HAP-1 (cell line): Measurements from ENCODE around the gene AGBL4.

ENCODE experiments used
- DNase-seq, 2 experiments: peaks; one replicate each; pipeline ENCODE4 v3.0.0-alpha.2; 2016 to 2020; ENCODE audit warnings: low spot score in 2 of 2
- H3K27me3 ChIP-seq: fragments of 250-450 bp; sonication (Bioruptor Pico); 2 replicates; pipeline ENCODE4 v1.5.1; 2020; ENCODE audit warnings: low read depth, mild to moderate bottlenecking, moderate library complexity
- H3K36me3 ChIP-seq: fragments of 250-450 bp; sonication (Bioruptor Pico); replicated peaks from 2 replicates; pipeline ENCODE4 v1.5.1; 2020; ENCODE audit warnings: mild to moderate bottlenecking
- H3K4me1 ChIP-seq: fragments of 250-450 bp; sonication (Bioruptor Pico); 2 replicates; pipeline ENCODE4 v1.5.1; 2020; ENCODE audit warnings: mild to moderate bottlenecking
- H3K4me3 ChIP-seq: fragments of 250-450 bp; sonication (Bioruptor Pico); 2 replicates; pipeline ENCODE4 v1.5.1; 2020; ENCODE audit warnings: mild to moderate bottlenecking, moderate library complexity
- H3K9me3 ChIP-seq: fragments of 250-450 bp; sonication (Bioruptor Pico); 2 replicates; pipeline ENCODE4 v1.5.1; 2020; ENCODE audit warnings: mild to moderate bottlenecking, moderate library complexity
- in situ Hi-C: fragments of 300-500 bp; cut with MboI; formaldehyde crosslinking; loops from 3 replicates; pipeline ENCODE4 v1.14.3; 2020; ENCODE audit warnings: low sequenced_read_pairs, inconsistent platforms, mixed read lengths

AGBL4 gene

GRCh38 chr1:49448200-49448599 lies 575.6 kb downstream of the AGBL4 start:
- Histone ChIP-seq H3K4me1 (no peaks in the 10 kb centered on the region), H3K36me3 (no peaks in the 10 kb centered on the region), H3K4me3 (no peak overlapping the region), H3K27me3 (no peaks in the 10 kb centered on the region), H3K9me3 (no peaks in the 10 kb centered on the region)
- in situ Hi-C loops = no loop called here
- no peak for DNase-seq

GRCh38 chr1:49436865-49437264 lies 586.9 kb downstream of the AGBL4 start:
- in situ Hi-C loops = no loop called here
- DNase-seq = no peak
- Histone ChIP-seq H3K36me3 (no peaks in the 10 kb centered on the region), H3K4me1 (no peaks in the 10 kb centered on the region), H3K27me3 (no peaks in the 10 kb centered on the region), H3K4me3 (no peak overlapping the region), H3K9me3 (no peaks in the 10 kb centered on the region)

- no peak for DNase-seq
Observed at GRCh38 chr1:49435291-49435690, 588.5 kb downstream of the AGBL4 start.

GRCh38 chr1:49424782-49425181 lies 599.0 kb downstream of the AGBL4 start:
- in situ Hi-C loops = no loop called here
- DNase-seq = no peak
- no peaks in the 10 kb centered on the region for H3K9me3 ChIP-seq

More at GRCh38 chr1:49435291-49435690, 588.5 kb downstream of the AGBL4 start:
- Histone ChIP-seq H3K4me3 (no peak overlapping the region), H3K27me3 (no peaks in the 10 kb centered on the region), H3K4me1 (no peaks in the 10 kb centered on the region), H3K9me3 (no peaks in the 10 kb centered on the region), H3K36me3 (no peaks in the 10 kb centered on the region)
- in situ Hi-C loops = no loop called here

GRCh38 chr1:49416758-49417157 lies 607.0 kb downstream of the AGBL4 start:
- no peaks in the 10 kb centered on the region for H3K36me3 ChIP-seq
- H3K27me3 ChIP-seq = no peaks in the 10 kb centered on the region
- H3K4me3 ChIP-seq = no peak overlapping the region
- H3K4me1 ChIP-seq = no peaks in the 10 kb centered on the region
- in situ Hi-C loops = no loop called here
- no peaks in the 10 kb centered on the region for H3K9me3 ChIP-seq
- DNase-seq = no peak

More at GRCh38 chr1:49424782-49425181, 599.0 kb downstream of the AGBL4 start:
- Histone ChIP-seq H3K4me3 (no peak overlapping the region), H3K4me1 (no peaks in the 10 kb centered on the region), H3K27me3 (no peaks in the 10 kb centered on the region), H3K36me3 (no peaks in the 10 kb centered on the region)

- no peaks in the 10 kb centered on the region for H3K9me3 ChIP-seq
- H3K27me3 ChIP-seq = no peaks in the 10 kb centered on the region
- H3K4me1 ChIP-seq = no peaks in the 10 kb centered on the region
- H3K4me3 ChIP-seq = no peak overlapping the region
- no peaks in the 10 kb centered on the region for H3K36me3 ChIP-seq
- in situ Hi-C loops = no loop called here
- no peak for DNase-seq
Observed at GRCh38 chr1:49408346-49408745, 615.4 kb downstream of the AGBL4 start.

GRCh38 chr1:49397086-49397485 lies 626.7 kb downstream of the AGBL4 start:
- in situ Hi-C loops = no loop called here
- Histone ChIP-seq H3K9me3 (no peaks in the 10 kb centered on the region), H3K36me3 (no peaks in the 10 kb centered on the region), H3K4me1 (no peaks in the 10 kb centered on the region), H3K27me3 (no peaks in the 10 kb centered on the region), H3K4me3 (no peak overlapping the region)
- no peak for DNase-seq

- in situ Hi-C loops = no loop called here
- Histone ChIP-seq H3K36me3 (no peaks in the 10 kb centered on the region), H3K4me1 (no peaks in the 10 kb centered on the region), H3K27me3 (no peaks in the 10 kb centered on the region), H3K9me3 (no peaks in the 10 kb centered on the region), H3K4me3 (no peak overlapping the region)
- DNase-seq = no peak
Observed at GRCh38 chr1:49394200-49394599, 629.6 kb downstream of the AGBL4 start.

GRCh38 chr1:49389699-49390098 lies 634.1 kb downstream of the AGBL4 start:
- Histone ChIP-seq H3K4me3 (no peak overlapping the region), H3K36me3 (no peaks in the 10 kb centered on the region), H3K27me3 (no peaks in the 10 kb centered on the region), H3K4me1 (no peaks in the 10 kb centered on the region), H3K9me3 (no peaks in the 10 kb centered on the region)
- no peak for DNase-seq
- in situ Hi-C loops = no loop called here

GRCh38 chr1:49364676-49365075 lies 659.1 kb downstream of the AGBL4 start:
- DNase-seq = no peak
- Histone ChIP-seq H3K36me3 (no peaks in the 10 kb centered on the region), H3K4me3 (no peak overlapping the region), H3K4me1 (no peaks in the 10 kb centered on the region), H3K27me3 (no peaks in the 10 kb centered on the region), H3K9me3 (no peaks in the 10 kb centered on the region)
- in situ Hi-C loops = no loop called here

- Histone ChIP-seq H3K27me3 (no peaks in the 10 kb centered on the region), H3K4me3 (no peak overlapping the region), H3K9me3 (no peaks in the 10 kb centered on the region), H3K4me1 (no peaks in the 10 kb centered on the region), H3K36me3 (no peaks in the 10 kb centered on the region)
- in situ Hi-C loops = no loop called here
- DNase-seq = no peak
Observed at GRCh38 chr1:49363628-49364027, 660.1 kb downstream of the AGBL4 start.

GRCh38 chr1:49358036-49358435 lies 665.7 kb downstream of the AGBL4 start:
- in situ Hi-C loops = no loop called here
- Histone ChIP-seq H3K27me3 (no peaks in the 10 kb centered on the region), H3K9me3 (no peaks in the 10 kb centered on the region)

GRCh38 chr1:49356594-49356993 lies 667.2 kb downstream of the AGBL4 start:
- DNase-seq = no peak
- in situ Hi-C loops = no loop called here
- Histone ChIP-seq H3K27me3 (no peaks in the 10 kb centered on the region), H3K4me3 (no peak overlapping the region), H3K4me1 (no peaks in the 10 kb centered on the region), H3K36me3 (no peaks in the 10 kb centered on the region), H3K9me3 (no peaks in the 10 kb centered on the region)

More at GRCh38 chr1:49358036-49358435, 665.7 kb downstream of the AGBL4 start:
- H3K36me3 ChIP-seq = no peaks in the 10 kb centered on the region
- no peak overlapping the region for H3K4me3 ChIP-seq
- no peak for DNase-seq
- no peaks in the 10 kb centered on the region for H3K4me1 ChIP-seq

GRCh38 chr1:49351768-49352167 lies 672.0 kb downstream of the AGBL4 start:
- Histone ChIP-seq H3K27me3 (no peaks in the 10 kb centered on the region), H3K4me3 (no peak overlapping the region), H3K36me3 (no peaks in the 10 kb centered on the region), H3K4me1 (no peaks in the 10 kb centered on the region), H3K9me3 (no peaks in the 10 kb centered on the region)
- in situ Hi-C loops = no loop called here
- no peak for DNase-seq

- no peaks in the 10 kb centered on the region for H3K9me3 ChIP-seq
- no peaks in the 10 kb centered on the region for H3K27me3 ChIP-seq
- no peak overlapping the region for H3K4me3 ChIP-seq
- DNase-seq = no peak
- H3K36me3 ChIP-seq = no peaks in the 10 kb centered on the region
- in situ Hi-C loops = no loop called here
- no peaks in the 10 kb centered on the region for H3K4me1 ChIP-seq
Observed at GRCh38 chr1:49346767-49347349, 676.9 kb downstream of the AGBL4 start.
